MCF 10A (cell line): ENCODE measurements around the gene OXSR1. TPM values are rescaled to one million over a fixed set of nuclear protein-coding genes. Genes with fewer than 3 reads are reported as not detected.

ENCODE experiments used
- BruUV-seq: library from RNA; stranded (reverse); fragments of 400-500 nt; replicated peaks from 2 replicates; lab custom pipeline; 2021; lab: Mats Ljungman, UMichigan
- CTCF ChIA-PET: fragments of 300-600 bp; sonication (Branson Sonifier 250); formaldehyde crosslinking; extraction: SDS; loops from one replicate; lab custom pipeline; 2021; ENCODE audit warnings: antibody characterized with exemption, inconsistent platforms; lab: Yijun Ruan, JAX
- POLR2A ChIA-PET: fragments of 300-600, 350-650 bp; sonication (Branson Sonifier 250); formaldehyde crosslinking; extraction: SDS; loops from one replicate; lab custom pipeline; 2020; ENCODE audit warnings: antibody characterized with exemption, inconsistent platforms; lab: Yijun Ruan, JAX
- DNase-seq: peaks from one replicate; pipeline ENCODE4 v3.0.0-alpha.2; 2018; ENCODE audit not compliant: unreplicated experiment
- H3K27ac Mint-ChIP-seq: one replicate; pipeline ENCODE4 v1.8.0; 2022; ENCODE audit warnings: mild to moderate bottlenecking, low read depth, mixed read lengths; ENCODE audit not compliant: unreplicated experiment
- H3K27me3 Mint-ChIP-seq: one replicate; pipeline ENCODE4 v1.8.0; 2022; ENCODE audit warnings: mixed read lengths; ENCODE audit not compliant: insufficient read depth, unreplicated experiment
- H3K36me3 Mint-ChIP-seq: one replicate; pipeline ENCODE4 v1.8.0; 2022; ENCODE audit warnings: mild to moderate bottlenecking, moderate library complexity, mixed read lengths; ENCODE audit not compliant: insufficient read depth, unreplicated experiment
- H3K4me1 Mint-ChIP-seq: one replicate; pipeline ENCODE4 v1.8.0; 2022; ENCODE audit warnings: mixed read lengths; ENCODE audit not compliant: insufficient read depth, unreplicated experiment
- H3K4me3 Mint-ChIP-seq: one replicate; pipeline ENCODE4 v1.8.0; 2022; ENCODE audit warnings: mild to moderate bottlenecking, moderate library complexity, mixed read lengths; ENCODE audit not compliant: unreplicated experiment
- H3K9me3 Mint-ChIP-seq: one replicate; pipeline ENCODE4 v1.8.0; 2022; ENCODE audit warnings: mixed read lengths; ENCODE audit not compliant: unreplicated experiment
- CTCF ChIP-seq: fragments of 200-600 bp; IDR thresholded peaks from one replicate; pipeline ENCODE4 v1.8.0; 2022; ENCODE audit warnings: antibody characterized with exemption, mild to moderate bottlenecking; ENCODE audit not compliant: unreplicated experiment
- intact Hi-C: fragments of 100-400 bp; cut with micrococcal nuclease; formaldehyde crosslinking; loops from 2 replicates; pipeline ENCODE4 v1.14.1; 2022
- total RNA-seq: library from RNA; stranded (reverse); gene quantifications from 2 replicates; pipeline ENCODE4 v1.2.3, GENCODE V29; 2022

OXSR1 gene
- total RNA-seq, 1 experiment from 2014 or later = 75.5 TPM

GRCh38 chr3:38121451-38121831 lies 43.9 kb upstream of the OXSR1 start:
- H3K9me3 Mint-ChIP-seq = no peaks in the 10 kb centered on the region
- POLR2A ChIA-PET = interaction anchor here (2.0 kb wide), 1 partner anchor 15 kb away, joined by 6 read pairs; the partner anchor contains the start of gene ACAA1
- H3K36me3 Mint-ChIP-seq = peaks cover 53% of the 10 kb centered on the region
- H3K27ac Mint-ChIP-seq = no peak overlapping the region
- peaks cover 13% of the 10 kb centered on the region for H3K4me1 Mint-ChIP-seq
- CTCF ChIA-PET = interaction anchor here (0.6 to 1.8 kb wide), 5 partner anchors 9 to 225 kb away, joined by 3 to 7 read pairs (median 3); partner anchors contain the start of gene XYLB
- no TSS peak for BruUV-seq
- intact Hi-C loops = no loop called here
- no peak overlapping the region for H3K4me3 Mint-ChIP-seq
- no peaks in the 10 kb centered on the region for H3K27me3 Mint-ChIP-seq
- TF ChIP-seq CTCF = no peak
- DNase-seq = no peak

GRCh38 chr3:38121832-38122461 lies 43.4 kb upstream of the OXSR1 start:
- TF ChIP-seq CTCF = no peak
- DNase-seq = no peak
- H3K27me3 Mint-ChIP-seq = no peaks in the 10 kb centered on the region
- peaks cover 58% of the 10 kb centered on the region for H3K36me3 Mint-ChIP-seq
- no peak overlapping the region for H3K4me3 Mint-ChIP-seq
- intact Hi-C loops = no loop called here
- CTCF ChIA-PET = interaction anchor here (0.6 to 1.8 kb wide), 4 partner anchors 9 to 225 kb away, joined by 3 to 7 read pairs (median 4); partner anchors contain the start of gene XYLB
- no TSS peak for BruUV-seq
- H3K27ac Mint-ChIP-seq = no peak overlapping the region
- H3K4me1 Mint-ChIP-seq = peaks cover 13% of the 10 kb centered on the region
- H3K9me3 Mint-ChIP-seq = no peaks in the 10 kb centered on the region
- POLR2A ChIA-PET = no interaction called here

GRCh38 chr3:38122712-38123290 lies 42.5 kb upstream of the OXSR1 start:
- CTCF ChIA-PET = interaction anchor here (1.4 to 1.8 kb wide), 3 partner anchors 8 to 224 kb away, joined by 3 to 7 read pairs (median 3); partner anchors contain the start of gene XYLB
- H3K27ac Mint-ChIP-seq = no peak overlapping the region
- no peaks in the 10 kb centered on the region for H3K9me3 Mint-ChIP-seq
- intact Hi-C loops = no loop called here
- BruUV-seq = no TSS peak
- no peak overlapping the region for H3K4me3 Mint-ChIP-seq
- POLR2A ChIA-PET = no interaction called here
- no peaks in the 10 kb centered on the region for H3K27me3 Mint-ChIP-seq
- DNase-seq = no peak
- peaks cover 59% of the 10 kb centered on the region for H3K36me3 Mint-ChIP-seq
- peaks cover 13% of the 10 kb centered on the region for H3K4me1 Mint-ChIP-seq
- no peak for TF ChIP-seq CTCF
